ENCODE results near the gene DEPP1.

The DEPP1 gene

DNA sequence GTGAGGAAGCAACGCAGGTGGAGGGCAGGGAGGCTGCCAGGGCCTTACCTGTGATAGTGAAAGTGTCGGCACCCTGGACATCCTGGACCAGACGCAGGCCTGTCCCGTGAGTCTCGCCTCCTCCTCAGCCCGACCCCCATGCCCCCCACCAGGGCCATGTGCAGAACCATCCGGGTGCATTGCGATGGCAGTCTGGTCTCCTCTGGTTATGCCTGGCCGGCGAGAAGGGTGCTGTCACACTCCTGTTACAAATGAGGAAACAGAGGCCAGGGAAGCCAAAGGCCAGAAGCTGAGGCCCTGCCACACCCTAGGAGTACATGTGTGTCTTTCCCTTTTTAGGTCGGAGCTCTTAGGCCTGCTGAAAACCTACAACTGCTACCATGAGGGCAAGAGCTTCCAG lies 7.2 kb downstream of the DEPP1 start:
- Histone ChIP-seq H3K9ac (ENCODE audit: low read length) (no peak overlapping the region), H3K27me3 (ENCODE audit: low read length) (no peaks in the 10 kb centered on the region), H3K4me3 (ENCODE audit: insufficient read depth, low read length, poor library complexity, severe bottlenecking) (no peak overlapping the region), H4K20me1 (ENCODE audit: low read depth, low read length) (no peaks in the 10 kb centered on the region), H3K36me3 (ENCODE audit: low read length) (no peaks in the 10 kb centered on the region), H2AFZ (ENCODE audit: low read depth, low read length, severe bottlenecking) (no peak overlapping the region), H3K4me2 (ENCODE audit: low read depth, low read length, poor library complexity, severe bottlenecking) (no peak overlapping the region), H3K27ac (ENCODE audit: low read depth, low read length) (no peak overlapping the region), H3K79me2 (ENCODE audit: insufficient read depth, low read length) (no peaks in the 10 kb centered on the region), H3K9me3 (ENCODE audit: insufficient read depth, low read length) (no peaks in the 10 kb centered on the region), H3K9me2 (replicated peaks; ENCODE audit: insufficient read depth, low read length) (no peaks in the 10 kb centered on the region), H3F3A (ENCODE audit: insufficient read depth) (no peaks in the 10 kb centered on the region)
- TF ChIP-seq EZH2phosphoT487 (conservative IDR thresholded peaks at IDR 0.05; ENCODE audit: low read length), result no peak
- no peak for TF ChIP-seq CTCF (IDR thresholded peaks at IDR 0.05; ENCODE audit: insufficient read depth, low read length, poor library complexity, severe bottlenecking)

GRCh38 chr10:44970812-44971395 lies 7.7 kb downstream of the DEPP1 start:
- Histone ChIP-seq H3K9me2 (replicated peaks; ENCODE audit: insufficient read depth, low read length) (no peaks in the 10 kb centered on the region), H3K9ac (ENCODE audit: low read length) (no peak overlapping the region), H3K27me3 (ENCODE audit: low read length) (no peaks in the 10 kb centered on the region), H3K9me3 (ENCODE audit: insufficient read depth, low read length) (no peaks in the 10 kb centered on the region), H3F3A (ENCODE audit: insufficient read depth) (no peaks in the 10 kb centered on the region), H3K4me3 (ENCODE audit: insufficient read depth, low read length, poor library complexity, severe bottlenecking) (no peak overlapping the region), H3K36me3 (ENCODE audit: low read length) (no peaks in the 10 kb centered on the region), H3K4me2 (ENCODE audit: low read depth, low read length, poor library complexity, severe bottlenecking) (no peak overlapping the region), H2AFZ (ENCODE audit: low read depth, low read length, severe bottlenecking) (no peak overlapping the region), H4K20me1 (ENCODE audit: low read depth, low read length) (no peaks in the 10 kb centered on the region), H3K27ac (ENCODE audit: low read depth, low read length) (no peak overlapping the region), H3K79me2 (ENCODE audit: insufficient read depth, low read length) (no peaks in the 10 kb centered on the region)
- TF ChIP-seq CTCF (IDR thresholded peaks at IDR 0.05; ENCODE audit: insufficient read depth, low read length, poor library complexity, severe bottlenecking) (no peak), EZH2phosphoT487 (conservative IDR thresholded peaks at IDR 0.05; ENCODE audit: low read length) (no peak)

- Histone ChIP-seq H3K9me2 (replicated peaks; ENCODE audit: insufficient read depth, low read length) (no peaks in the 10 kb centered on the region), H4K20me1 (ENCODE audit: low read depth, low read length) (no peaks in the 10 kb centered on the region), H3K27ac (ENCODE audit: low read depth, low read length) (no peak overlapping the region), H3K9ac (ENCODE audit: low read length) (no peak overlapping the region), H3K4me3 (ENCODE audit: insufficient read depth, low read length, poor library complexity, severe bottlenecking) (no peak overlapping the region), H3F3A (ENCODE audit: insufficient read depth) (no peaks in the 10 kb centered on the region), H3K36me3 (ENCODE audit: low read length) (no peaks in the 10 kb centered on the region), H3K9me3 (ENCODE audit: insufficient read depth, low read length) (no peaks in the 10 kb centered on the region), H2AFZ (ENCODE audit: low read depth, low read length, severe bottlenecking) (no peak overlapping the region), H3K27me3 (ENCODE audit: low read length) (no peaks in the 10 kb centered on the region), H3K79me2 (ENCODE audit: insufficient read depth, low read length) (no peaks in the 10 kb centered on the region), H3K4me2 (ENCODE audit: low read depth, low read length, poor library complexity, severe bottlenecking) (no peak overlapping the region)
- no peak for TF ChIP-seq EZH2phosphoT487 (conservative IDR thresholded peaks at IDR 0.05; ENCODE audit: low read length)
- TF ChIP-seq CTCF (IDR thresholded peaks at IDR 0.05; ENCODE audit: insufficient read depth, low read length, poor library complexity, severe bottlenecking), result no peak
Observed at GRCh38 chr10:44969854-44970253, 8.8 kb downstream of the DEPP1 start.

All from SU-DHL-6 (cell line).